ENCODE results near the gene TBC1D10A.

DNA sequence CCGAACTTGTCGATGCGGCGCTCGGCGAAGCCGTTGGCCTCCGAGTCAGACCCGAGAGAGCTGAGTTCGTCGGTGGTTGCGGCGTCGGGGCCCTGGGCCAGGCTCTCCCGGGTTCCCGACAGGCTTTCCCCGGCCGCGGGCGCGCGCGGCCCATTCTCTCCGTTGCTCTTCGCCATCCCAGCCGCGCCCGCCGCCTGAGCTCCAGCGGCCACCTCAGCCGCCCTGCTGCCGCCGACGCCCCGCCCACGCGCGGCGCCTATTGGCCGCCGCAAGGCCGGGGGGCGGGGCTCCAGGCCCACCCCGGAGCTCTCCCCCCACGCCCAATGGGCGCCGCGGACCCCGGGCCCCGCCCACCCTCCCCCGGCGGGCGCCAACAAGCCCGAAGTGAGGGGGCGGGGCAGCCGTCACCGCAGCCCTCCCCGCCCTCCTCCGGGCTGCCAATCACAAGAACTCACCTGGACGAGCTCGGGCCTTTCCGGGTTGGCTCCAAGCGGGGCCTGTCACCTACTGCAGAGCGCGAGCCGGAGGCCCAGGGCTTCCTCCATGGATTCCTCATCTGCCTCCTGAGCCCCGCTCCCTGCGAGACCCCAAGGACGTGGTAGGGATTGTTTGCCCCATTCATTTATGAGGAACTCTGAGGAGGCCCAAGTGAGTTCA lies at the start of gene TBC1D10A:
- TF ChIP-seq CTCF (optimal IDR thresholded peaks at IDR 0.05 in 1 of 3, IDR thresholded peaks at IDR 0.05 in 1 of 3, conservative IDR thresholded peaks at IDR 0.05 in 1 of 3; ENCODE audit: extremely low read depth in 1 of 3, insufficient read depth in 2 of 3, low read length in 3 of 3) (no peak), EZH2 (IDR thresholded peaks at IDR 0.05; ENCODE audit: low read length) (no peak)

Data from keratinocyte (primary cell).